HG03571 (cell line): Measurements from ENCODE around the gene CAPN15.
A peak's percentile ranks its signal among the peaks of the same experiment; 100 is the strongest.
"Not testable (repeated sequence)": the region's sequence is repeated elsewhere in the genome, so short reads cannot be mapped to it uniquely, and the experiment has no call there.

Source experiments
- ATAC-seq: cut with Tn5 transposase; IDR thresholded peaks from one replicate; pipeline ENCODE4 v1.9.1; 2021; ENCODE audit not compliant: unreplicated experiment

Gene CAPN15

DNA sequence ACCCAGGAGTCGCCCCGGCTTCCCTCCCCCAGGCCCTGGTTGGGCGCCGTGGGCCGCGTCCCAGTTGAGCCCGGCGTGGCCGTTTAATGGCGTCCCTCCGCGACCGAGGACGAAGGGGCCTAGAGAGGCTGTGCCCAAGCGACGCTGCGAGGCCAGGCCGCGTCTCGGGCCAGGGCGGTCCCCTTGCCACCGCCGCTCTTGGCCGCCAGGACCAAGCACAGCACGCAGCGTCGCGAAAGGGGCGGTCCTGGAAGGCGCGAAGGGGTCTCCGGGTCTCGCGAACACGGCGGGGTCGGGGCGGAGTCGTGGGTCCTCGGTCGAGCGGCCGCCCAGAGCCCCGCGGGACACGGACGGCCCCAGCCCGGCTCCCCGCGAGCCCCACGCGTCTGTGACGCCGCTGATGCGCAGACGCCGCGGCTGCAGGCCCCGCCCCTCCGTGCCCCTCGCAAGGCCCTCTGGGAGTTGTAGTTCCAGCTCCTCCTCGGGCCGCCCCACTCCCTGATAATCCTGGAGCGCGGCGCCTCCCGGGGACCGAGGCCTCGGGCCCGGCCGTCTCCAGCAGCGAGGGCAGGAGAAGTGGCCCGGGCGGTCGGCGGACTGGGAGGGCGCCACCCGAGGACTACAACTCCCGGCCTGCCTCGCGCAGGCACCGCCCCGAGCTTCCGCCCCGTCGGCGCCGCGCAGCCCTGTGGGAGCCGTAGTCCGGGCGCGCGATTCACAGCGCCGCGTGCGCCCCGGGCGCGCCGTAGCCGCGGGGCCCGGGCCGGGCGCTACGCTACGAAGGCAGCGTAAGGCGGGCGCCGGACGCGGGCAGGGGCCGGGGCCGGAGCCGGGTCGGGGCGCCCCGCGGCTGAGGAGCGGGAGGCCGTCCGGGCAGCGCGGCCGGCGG is at the start of gene CAPN15:
CAPN15 (plus strand) TSS at position 698 of the 889 bp plus-strand sequence. CDS start 19,127 bp downstream, outside the sequence.
- ATAC-seq: peak; percentile 59

GRCh38 chr16:478287-478686 is 49.2 kb upstream of the CAPN15 start:
- ATAC-seq: not testable (repeated sequence)

GRCh38 chr16:482468-483185 is 44.9 kb upstream of the CAPN15 start:
- no peak for ATAC-seq

DNA sequence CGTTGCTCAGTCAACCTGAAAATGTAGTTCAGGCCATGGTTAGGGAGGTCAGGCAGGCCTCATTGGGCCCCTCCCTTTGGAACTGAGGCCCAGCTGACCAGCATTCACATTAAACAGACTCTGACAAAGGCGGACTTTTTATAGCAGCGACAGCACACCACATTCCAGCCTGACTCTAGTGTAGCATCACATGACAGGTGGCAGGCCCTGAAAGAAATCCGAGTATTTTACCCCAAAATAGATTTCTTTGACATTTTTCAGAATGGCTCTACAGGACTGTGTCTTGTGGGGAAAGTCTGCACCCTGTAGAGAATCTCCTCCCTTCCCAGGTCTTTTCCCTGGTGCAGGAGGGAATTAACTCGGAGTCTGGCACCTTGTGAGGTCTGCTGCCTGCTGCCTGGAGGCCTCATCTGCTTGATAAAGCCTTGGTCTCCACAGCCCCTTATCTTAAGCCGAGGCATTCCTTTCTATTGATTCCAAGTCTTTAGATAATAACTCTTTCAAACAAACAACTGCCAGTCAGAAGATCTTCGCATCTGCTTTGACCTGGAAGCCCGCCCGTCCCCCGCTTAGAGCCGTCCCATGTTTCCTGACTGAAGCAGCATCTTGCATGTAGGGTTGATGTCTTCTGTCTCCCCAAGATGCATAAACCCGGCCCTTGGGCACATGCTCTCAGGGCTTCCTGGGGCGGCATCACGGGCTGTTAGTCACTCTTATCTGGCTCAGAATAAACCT is 44.0 kb upstream of the CAPN15 start:
- ATAC-seq: no peak

DNA sequence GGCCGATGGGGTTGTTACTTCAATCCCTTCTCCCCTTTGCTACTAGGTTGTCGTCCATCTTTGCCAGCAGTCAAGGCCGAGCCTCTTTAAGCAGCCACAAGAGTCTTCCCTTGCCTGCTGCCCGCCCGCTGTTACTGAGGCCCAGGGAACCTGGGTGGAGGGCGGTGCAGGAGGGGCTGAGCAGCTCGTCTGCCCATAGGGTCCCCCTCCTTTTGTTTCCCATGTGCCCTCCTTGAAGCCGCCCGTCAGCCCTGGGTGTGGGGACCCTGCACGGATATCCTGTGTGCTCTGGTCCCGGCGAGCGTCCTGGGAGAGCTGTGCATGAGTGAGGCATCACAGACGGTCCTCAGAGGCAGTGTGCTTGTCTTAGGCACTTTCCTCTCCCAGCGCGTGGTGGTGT is 37.9 kb upstream of the CAPN15 start:
- ATAC-seq: no peak

DNA sequence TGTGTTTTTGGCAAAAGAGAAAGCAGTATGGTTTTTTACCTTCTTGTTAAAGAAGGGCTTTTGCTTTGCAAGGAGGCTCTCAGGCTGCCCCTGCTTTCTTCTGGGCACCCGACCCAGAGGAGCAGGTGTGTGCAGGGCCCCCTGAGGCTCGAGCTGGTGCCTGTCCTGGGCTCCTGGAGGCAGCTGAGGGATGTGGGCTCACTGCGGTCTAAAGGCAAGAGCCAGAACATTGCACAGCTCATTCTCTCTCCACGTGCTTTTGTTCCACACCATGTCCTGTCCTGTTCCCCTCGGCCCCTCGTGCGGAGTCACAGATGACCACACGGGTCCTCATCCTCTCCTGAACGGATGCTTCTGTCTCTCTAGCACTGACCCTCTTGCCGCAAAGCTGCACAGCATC is 36.7 kb upstream of the CAPN15 start:
- ATAC-seq: no peak

GRCh38 chr16:491220-491919 is 36.1 kb upstream of the CAPN15 start:
- no peak for ATAC-seq

GRCh38 chr16:492211-492875 is 35.2 kb upstream of the CAPN15 start:
- ATAC-seq: no peak

DNA sequence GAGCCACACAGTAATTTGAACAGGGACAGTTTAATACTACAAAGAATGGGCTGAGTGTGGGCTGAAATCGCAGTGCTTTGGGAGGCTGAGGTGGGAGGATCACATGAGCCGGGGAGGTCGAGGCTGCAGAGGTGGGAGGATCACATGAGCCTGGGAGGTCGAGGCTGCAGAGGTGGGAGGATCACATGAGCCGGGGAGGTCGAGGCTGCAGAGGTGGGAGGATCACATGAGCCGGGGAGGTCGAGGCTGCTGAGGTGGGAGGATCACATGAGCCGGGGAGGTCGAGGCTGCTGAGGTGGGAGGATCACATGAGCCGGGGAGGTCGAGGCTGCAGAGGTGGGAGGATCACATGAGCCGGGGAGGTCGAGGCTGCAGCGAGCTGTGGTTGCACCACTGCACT is 32.8 kb upstream of the CAPN15 start:
- not testable (repeated sequence) for ATAC-seq

GRCh38 chr16:495127-495748 is 32.3 kb upstream of the CAPN15 start:
- no peak for ATAC-seq

DNA sequence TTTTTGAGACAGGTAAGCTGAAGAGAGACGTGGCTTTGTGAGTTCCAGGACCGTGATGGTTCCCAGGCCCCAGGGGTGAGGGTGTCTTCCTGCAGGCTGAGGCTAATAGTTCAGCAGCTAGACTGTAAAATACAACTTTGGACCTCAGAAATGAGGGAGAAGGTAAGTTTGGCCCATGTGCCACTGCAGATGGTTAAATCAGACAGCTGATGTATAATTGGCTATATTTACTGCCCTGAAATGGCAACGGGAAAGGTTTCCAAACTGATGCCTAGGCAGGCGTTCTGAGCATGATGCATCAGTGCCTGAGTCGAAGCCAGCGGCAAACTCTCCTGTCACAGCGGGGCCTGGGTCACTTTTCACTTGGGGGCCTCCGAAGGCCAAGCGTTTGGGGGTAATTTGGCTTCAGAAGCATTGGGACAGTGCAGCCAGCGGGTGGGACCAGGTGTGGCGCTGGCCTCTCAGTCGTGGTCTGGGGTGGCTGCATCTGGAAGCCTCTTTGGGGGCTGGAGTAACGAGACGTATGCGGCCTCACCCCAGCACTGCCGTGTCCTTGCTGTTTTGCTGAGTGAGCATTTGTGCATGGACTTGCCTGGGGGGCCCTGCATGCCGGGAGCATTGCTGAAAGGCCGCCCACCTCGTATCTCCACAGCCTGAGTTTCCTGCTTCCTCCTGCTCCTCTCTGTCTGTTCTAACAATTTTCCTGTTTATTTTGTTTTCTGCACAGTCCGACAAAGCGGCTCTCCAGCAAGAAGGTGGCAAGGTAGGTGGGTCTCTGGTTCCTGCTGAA is 31.2 kb upstream of the CAPN15 start:
- no peak for ATAC-seq

GRCh38 chr16:497258-497657 is 30.3 kb upstream of the CAPN15 start:
- no peak for ATAC-seq

DNA sequence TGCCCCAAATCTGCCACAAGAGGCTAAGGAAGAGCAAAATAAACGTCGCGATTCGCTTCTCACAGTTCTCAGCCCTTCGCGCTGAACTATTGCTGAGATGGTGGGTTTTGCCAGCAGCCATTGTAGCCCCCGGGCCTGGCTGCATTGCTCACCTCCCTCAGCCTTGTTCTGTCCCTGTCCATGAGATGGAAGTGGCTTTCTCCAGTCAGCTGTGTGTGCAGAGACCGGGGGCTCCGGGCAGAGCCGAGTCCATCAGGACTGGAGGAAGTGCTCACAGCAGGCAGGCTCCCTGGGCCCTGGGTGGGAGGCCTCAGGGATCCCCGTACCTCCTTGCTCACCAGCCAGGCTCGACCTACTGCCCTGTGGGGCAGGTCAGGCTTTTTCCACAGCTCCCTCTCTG is 27.6 kb upstream of the CAPN15 start:
- no peak for ATAC-seq

DNA sequence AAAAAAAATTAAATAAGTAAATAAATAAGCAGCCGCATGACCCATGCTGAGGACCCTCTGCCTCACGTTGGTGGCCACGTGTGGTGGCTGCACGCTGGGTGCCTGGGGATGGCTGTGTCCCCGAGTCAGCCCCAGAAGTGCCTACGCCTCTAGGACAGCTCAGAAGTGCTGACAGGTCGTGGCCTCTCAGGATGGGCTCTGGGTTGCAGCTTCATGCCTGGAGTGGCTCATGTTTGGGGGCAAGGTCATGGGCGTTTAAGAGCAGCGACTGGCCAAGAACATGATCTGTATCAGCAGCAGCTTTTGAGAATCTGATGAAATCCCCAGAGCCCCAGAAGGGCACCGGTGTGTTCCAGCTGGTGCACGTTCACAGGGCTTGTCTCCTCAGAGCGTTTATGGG is 26.8 kb upstream of the CAPN15 start:
- no peak for ATAC-seq

GRCh38 chr16:502179-502943 is 25.2 kb upstream of the CAPN15 start:
- no peak for ATAC-seq

DNA sequence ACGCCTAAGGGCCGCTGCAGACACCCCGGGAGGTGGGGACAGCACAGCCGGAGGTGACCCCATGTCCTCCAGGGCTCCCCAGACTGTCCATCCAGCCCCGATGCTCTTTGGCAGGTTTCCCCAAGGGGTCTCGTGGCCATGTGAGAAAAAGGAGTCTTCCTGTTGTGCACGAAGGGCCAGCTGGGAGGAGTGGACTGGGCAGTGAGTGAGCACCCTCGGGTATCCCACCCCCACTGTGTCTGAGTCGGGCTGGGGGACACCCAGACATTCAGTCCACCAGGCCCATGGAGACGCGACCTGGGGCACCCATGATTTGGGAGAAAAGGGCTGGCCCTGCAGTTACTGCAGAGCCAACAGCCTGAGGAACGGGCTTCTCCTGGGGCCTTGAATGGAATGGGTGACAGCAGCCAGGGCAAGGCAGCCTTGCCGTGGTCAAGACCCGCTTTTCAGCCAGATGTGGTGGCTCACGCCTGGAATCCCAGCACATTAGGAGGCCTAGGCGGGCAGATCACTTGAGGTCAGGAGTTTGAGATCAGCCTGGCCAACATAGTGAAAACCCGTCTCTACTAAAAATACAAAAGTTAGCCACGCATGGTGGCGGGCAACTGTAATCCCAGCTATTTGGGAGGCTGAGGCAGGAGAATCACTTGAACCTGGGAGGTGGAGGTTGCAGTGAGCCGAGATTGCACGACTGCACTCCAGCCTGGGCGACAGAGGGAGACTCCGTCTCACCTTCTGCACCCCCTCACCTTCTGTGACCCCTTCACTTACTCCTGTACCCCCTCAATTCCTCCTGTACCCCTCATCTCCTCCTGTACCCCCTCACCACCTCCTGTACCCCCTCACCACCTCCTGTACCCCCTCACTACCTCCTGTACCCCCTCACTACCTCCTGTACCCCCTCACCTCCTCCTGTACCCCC is 24.1 kb upstream of the CAPN15 start:
- ATAC-seq: no peak

DNA sequence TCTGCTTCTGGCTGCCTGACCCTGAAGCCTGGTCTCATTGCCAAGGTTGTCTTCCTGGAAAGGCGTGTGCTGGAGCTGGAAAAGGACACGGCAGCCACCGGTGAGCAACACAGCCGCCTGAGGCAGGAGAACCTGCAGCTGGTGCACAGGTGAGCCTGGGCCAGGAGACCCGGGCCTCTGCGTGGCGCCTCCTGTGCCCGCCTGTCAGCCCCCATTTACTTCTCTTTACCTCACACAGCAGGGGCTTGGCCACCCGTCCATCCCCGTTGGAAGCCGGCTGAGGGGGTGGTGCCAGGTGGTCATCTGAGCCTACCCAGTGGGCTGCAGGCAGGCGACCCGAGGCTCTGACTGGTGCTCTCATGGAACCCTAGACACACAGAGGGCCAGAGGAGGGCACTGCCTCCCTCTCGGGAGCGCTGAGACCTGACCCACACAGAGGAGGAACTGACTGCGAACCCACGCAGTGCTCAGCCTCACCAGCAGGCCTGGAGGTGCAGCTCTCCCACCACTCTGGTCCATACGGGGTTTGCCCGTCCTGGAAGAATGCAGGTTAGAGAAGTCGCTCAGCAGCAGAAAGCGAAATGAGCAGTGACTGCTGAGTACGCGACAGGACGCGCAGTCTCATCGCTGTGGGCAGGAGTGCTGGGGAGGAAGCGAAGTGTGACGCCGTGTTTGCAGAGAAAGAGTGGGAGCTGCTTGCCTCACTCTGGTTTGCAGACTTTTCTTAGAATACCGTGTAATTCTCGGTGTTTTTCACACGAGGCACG is 21.9 kb upstream of the CAPN15 start:
- no peak for ATAC-seq
